ENCODE results near the gene IGDCC3.

IGDCC3 gene

GRCh38 chr15:65339920-65340319, 37.9 kb downstream of the IGDCC3 start:
- Histone ChIP-seq H2AFZ (ENCODE audit: insufficient read depth, low read length, poor library complexity) (no peak overlapping the region), H3K14ac (ENCODE audit: low read length) (peak overlapping the region; percentile 27)
- WGBS (ENCODE audit: extremely low coverage, insufficient coverage, insufficient read length): no CpG with 5 or more reads among the region's 7 CpGs

GRCh38 chr15:65339416-65339815, 38.4 kb downstream of the IGDCC3 start:
- H3K79me1 ChIP-seq (ENCODE audit: low read length): peaks cover 7% of the 10 kb centered on the region
- no peak overlapping the region for H4K12ac ChIP-seq (ENCODE audit: low read depth, low read length)
- no peak for DNase-seq
- no CpG with 5 or more reads among the region's 6 CpGs for WGBS (ENCODE audit: extremely low coverage, insufficient coverage, insufficient read length)
- H3K36me3 ChIP-seq (ENCODE audit: control insufficient read depth in 1 of 2, insufficient read depth in 2 of 2, low read length in 2 of 2): peaks cover 14 to 17% of the 10 kb centered on the region in 2 experiments
- H3K23ac ChIP-seq (ENCODE audit: low read length): no peak overlapping the region
- no peak overlapping the region for H3K4me2 ChIP-seq (ENCODE audit: low read length)
- peak overlapping the region; percentile 18 for H2BK5ac ChIP-seq (ENCODE audit: low read depth, low read length, poor library complexity)
- H3K4ac ChIP-seq (ENCODE audit: low read depth, low read length): peak overlapping the region; percentile 19
- peaks cover 5% of the 10 kb centered on the region for H3K79me2 ChIP-seq (ENCODE audit: control insufficient read depth, insufficient read depth, low read length, poor library complexity)
- H4K8ac ChIP-seq (ENCODE audit: low read depth, low read length): no peak overlapping the region
- H3K27ac ChIP-seq (ENCODE audit: low read depth, low read length): no peak overlapping the region
- H2AFZ ChIP-seq (ENCODE audit: insufficient read depth, low read length, poor library complexity): no peak overlapping the region
- H2BK120ac ChIP-seq (ENCODE audit: insufficient read depth, low read length, poor library complexity): no peak overlapping the region
- no peak overlapping the region for H3K4me3 ChIP-seq (ENCODE audit: low read depth, low read length)
- H3K18ac ChIP-seq (ENCODE audit: low read length): peak overlapping the region; percentile 55
- peak overlapping the region; percentile 3 for H2BK12ac ChIP-seq (ENCODE audit: low read length)
- peak overlapping the region; percentile 27 for H3K14ac ChIP-seq (ENCODE audit: low read length)
- H3K27me3 ChIP-seq (ENCODE audit: insufficient read depth, low read length): no peaks in the 10 kb centered on the region
- peaks cover 2% of the 10 kb centered on the region for H3K9me3 ChIP-seq (ENCODE audit: insufficient read depth, low read depth, low read length)
- H2AK5ac ChIP-seq (ENCODE audit: low read length): peak overlapping the region; percentile 24
- peak overlapping the region; percentile 50 for H4K91ac ChIP-seq (ENCODE audit: low read depth, low read length)
- H3K9ac ChIP-seq (ENCODE audit: low read length): no peak overlapping the region
- H3K4me1 ChIP-seq (ENCODE audit: control insufficient read depth in 1 of 2, insufficient read depth in 2 of 2, low read length in 2 of 2): peaks cover 30 to 45% of the 10 kb centered on the region in 2 experiments

More at GRCh38 chr15:65339920-65340319, 37.9 kb downstream of the IGDCC3 start:
- Histone ChIP-seq H4K8ac (ENCODE audit: low read depth, low read length) (no peak overlapping the region), H2BK5ac (ENCODE audit: low read depth, low read length, poor library complexity) (peak overlapping the region; percentile 18), H3K79me2 (ENCODE audit: control insufficient read depth, insufficient read depth, low read length, poor library complexity) (peaks cover 5% of the 10 kb centered on the region), H3K79me1 (ENCODE audit: low read length) (peaks cover 7% of the 10 kb centered on the region), H4K91ac (ENCODE audit: low read depth, low read length) (peak overlapping the region; percentile 50), H3K9me3 (ENCODE audit: insufficient read depth, low read depth, low read length) (peaks cover 2% of the 10 kb centered on the region), H3K36me3 (ENCODE audit: control insufficient read depth in 1 of 2, insufficient read depth in 2 of 2, low read length in 2 of 2) (peaks cover 13 to 14% of the 10 kb centered on the region in 2 experiments), H3K4me3 (ENCODE audit: low read depth, low read length) (no peak overlapping the region), H3K4ac (ENCODE audit: low read depth, low read length) (peak overlapping the region; percentile 19), H2BK120ac (ENCODE audit: insufficient read depth, low read length, poor library complexity) (no peak overlapping the region), H3K4me1 (ENCODE audit: control insufficient read depth in 1 of 2, insufficient read depth in 2 of 2, low read length in 2 of 2) (peaks cover 29 to 46% of the 10 kb centered on the region in 2 experiments), H3K23ac (ENCODE audit: low read length) (no peak overlapping the region), H3K27me3 (ENCODE audit: insufficient read depth, low read length) (no peaks in the 10 kb centered on the region), H2BK12ac (ENCODE audit: low read length) (peak overlapping the region; percentile 3), H3K18ac (ENCODE audit: low read length) (peak overlapping the region; percentile 55), H2AK5ac (ENCODE audit: low read length) (no peak overlapping the region), H3K9ac (ENCODE audit: low read length) (no peak overlapping the region), H4K12ac (ENCODE audit: low read depth, low read length) (no peak overlapping the region), H3K4me2 (ENCODE audit: low read length) (no peak overlapping the region), H3K27ac (ENCODE audit: low read depth, low read length) (no peak overlapping the region)
- DNase-seq: no peak

- no peak overlapping the region for H3K14ac ChIP-seq (ENCODE audit: low read length)
- no peak overlapping the region for H4K91ac ChIP-seq (ENCODE audit: low read depth, low read length)
- no peak overlapping the region for H2BK5ac ChIP-seq (ENCODE audit: low read depth, low read length, poor library complexity)
- no peak overlapping the region for H3K4me3 ChIP-seq (ENCODE audit: low read depth, low read length)
- H2BK12ac ChIP-seq (ENCODE audit: low read length): no peak overlapping the region
- peaks cover 14 to 19% of the 10 kb centered on the region in 2 experiments for H3K36me3 ChIP-seq (ENCODE audit: control insufficient read depth in 1 of 2, insufficient read depth in 2 of 2, low read length in 2 of 2)
- no peak overlapping the region for H3K27ac ChIP-seq (ENCODE audit: low read depth, low read length)
- H3K4ac ChIP-seq (ENCODE audit: low read depth, low read length): no peak overlapping the region
- H3K79me1 ChIP-seq (ENCODE audit: low read length): peaks cover 7% of the 10 kb centered on the region
- DNase-seq: no peak
- H3K79me2 ChIP-seq (ENCODE audit: control insufficient read depth, insufficient read depth, low read length, poor library complexity): peaks cover 5% of the 10 kb centered on the region
- no CpG with 5 or more reads among the region's 8 CpGs for WGBS (ENCODE audit: extremely low coverage, insufficient coverage, insufficient read length)
- H2AFZ ChIP-seq (ENCODE audit: insufficient read depth, low read length, poor library complexity): no peak overlapping the region
- H3K23ac ChIP-seq (ENCODE audit: low read length): no peak overlapping the region
- H3K4me2 ChIP-seq (ENCODE audit: low read length): no peak overlapping the region
- no peak overlapping the region for H4K12ac ChIP-seq (ENCODE audit: low read depth, low read length)
- H2AK5ac ChIP-seq (ENCODE audit: low read length): no peak overlapping the region
- H2BK120ac ChIP-seq (ENCODE audit: insufficient read depth, low read length, poor library complexity): no peak overlapping the region
- H3K4me1 ChIP-seq (ENCODE audit: control insufficient read depth in 1 of 2, insufficient read depth in 2 of 2, low read length in 2 of 2): peaks cover 29 to 46% of the 10 kb centered on the region in 2 experiments
- no peak overlapping the region for H3K9ac ChIP-seq (ENCODE audit: low read length)
- H3K27me3 ChIP-seq (ENCODE audit: insufficient read depth, low read length): no peaks in the 10 kb centered on the region
- H3K18ac ChIP-seq (ENCODE audit: low read length): no peak overlapping the region
- H4K8ac ChIP-seq (ENCODE audit: low read depth, low read length): no peak overlapping the region
- H3K9me3 ChIP-seq (ENCODE audit: insufficient read depth, low read depth, low read length): peaks cover 2% of the 10 kb centered on the region
Observed at GRCh38 chr15:65338823-65339222, 39.0 kb downstream of the IGDCC3 start.

GRCh38 chr15:65338366-65338765, 39.4 kb downstream of the IGDCC3 start:
- H2BK120ac ChIP-seq (ENCODE audit: insufficient read depth, low read length, poor library complexity): no peak overlapping the region
- no peak overlapping the region for H3K4me2 ChIP-seq (ENCODE audit: low read length)
- peaks cover 28 to 50% of the 10 kb centered on the region in 2 experiments for H3K4me1 ChIP-seq (ENCODE audit: control insufficient read depth in 1 of 2, insufficient read depth in 2 of 2, low read length in 2 of 2)
- no peak overlapping the region for H3K9ac ChIP-seq (ENCODE audit: low read length)
- peaks cover 5% of the 10 kb centered on the region for H3K79me2 ChIP-seq (ENCODE audit: control insufficient read depth, insufficient read depth, low read length, poor library complexity)
- H2AK5ac ChIP-seq (ENCODE audit: low read length): no peak overlapping the region
- no peak overlapping the region for H4K91ac ChIP-seq (ENCODE audit: low read depth, low read length)
- peaks cover 7% of the 10 kb centered on the region for H3K79me1 ChIP-seq (ENCODE audit: low read length)
- H2BK12ac ChIP-seq (ENCODE audit: low read length): no peak overlapping the region
- no peak overlapping the region for H3K4ac ChIP-seq (ENCODE audit: low read depth, low read length)
- no peak overlapping the region for H2AFZ ChIP-seq (ENCODE audit: insufficient read depth, low read length, poor library complexity)
- H3K14ac ChIP-seq (ENCODE audit: low read length): no peak overlapping the region
- H3K36me3 ChIP-seq (ENCODE audit: control insufficient read depth in 1 of 2, insufficient read depth in 2 of 2, low read length in 2 of 2): peaks cover 14 to 19% of the 10 kb centered on the region in 2 experiments
- H4K12ac ChIP-seq (ENCODE audit: low read depth, low read length): no peak overlapping the region
- peaks cover 2% of the 10 kb centered on the region for H3K9me3 ChIP-seq (ENCODE audit: insufficient read depth, low read depth, low read length)
- H3K23ac ChIP-seq (ENCODE audit: low read length): no peak overlapping the region
- WGBS (ENCODE audit: extremely low coverage, insufficient coverage, insufficient read length): no CpG with 5 or more reads among the region's 3 CpGs
- H3K27ac ChIP-seq (ENCODE audit: low read depth, low read length): no peak overlapping the region
- no peak for DNase-seq
- H4K8ac ChIP-seq (ENCODE audit: low read depth, low read length): no peak overlapping the region
- no peak overlapping the region for H3K4me3 ChIP-seq (ENCODE audit: low read depth, low read length)
- no peak overlapping the region for H3K18ac ChIP-seq (ENCODE audit: low read length)
- no peaks in the 10 kb centered on the region for H3K27me3 ChIP-seq (ENCODE audit: insufficient read depth, low read length)
- H2BK5ac ChIP-seq (ENCODE audit: low read depth, low read length, poor library complexity): no peak overlapping the region

Data from trophoblast cell (in vitro differentiated cells and primary cell).